ENCODE data around the gene MRPL53.
A peak's percentile ranks its signal among the peaks of the same experiment; 100 is the strongest.
"Not testable (repeated sequence)": the region's sequence is repeated elsewhere in the genome, so short reads cannot be mapped to it uniquely, and the experiment has no call there.

Gene MRPL53

GRCh38 chr2:74481431-74481830 lies 9.0 kb upstream of the MRPL53 start:
- no peaks in the 10 kb centered on the region for H3K9me3 ChIP-seq
- H3K4me1 ChIP-seq (ENCODE audit: control insufficient read depth in 1 of 2, insufficient read depth in 1 of 2, low read depth in 1 of 2, low read length in 1 of 2), result peaks cover 23 to 28% of the 10 kb centered on the region in 2 experiments
- H3K36me3 ChIP-seq, result peaks cover 21% of the 10 kb centered on the region
- H3K27me3 ChIP-seq, result no peaks in the 10 kb centered on the region
- TF ChIP-seq CTCF (IDR thresholded peaks at IDR 0.05), result no peak
- H3K27ac ChIP-seq, result no peak overlapping the region
- peak overlapping the region; percentile 95 to 100 for H3K4me3 ChIP-seq (ENCODE audit: low read depth in 1 of 2, low read length in 1 of 2)

DNA sequence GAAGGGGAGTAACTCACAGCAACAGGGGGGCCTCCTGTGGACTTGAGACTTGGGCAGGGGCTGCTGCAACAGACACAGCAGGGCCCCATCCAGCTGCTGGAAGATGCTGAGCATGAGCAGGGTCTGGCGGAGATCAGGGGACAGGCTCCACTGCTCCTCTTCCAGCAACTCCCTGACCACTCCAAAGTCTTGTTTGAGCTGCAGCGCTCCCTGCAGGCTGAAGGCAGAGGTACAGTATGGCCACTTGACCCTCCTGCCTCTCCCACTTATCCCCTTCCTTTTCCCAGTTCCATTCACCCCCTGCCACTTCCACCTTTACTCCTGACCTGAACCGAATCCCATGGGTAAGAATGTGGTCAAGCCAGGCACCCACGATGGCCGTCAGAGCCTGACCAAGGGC lies 2.4 kb upstream of the MRPL53 start:
- H3K27ac ChIP-seq, result no peak overlapping the region
- H3K9me3 ChIP-seq, result no peaks in the 10 kb centered on the region
- no peak overlapping the region for H3K4me3 ChIP-seq (ENCODE audit: low read depth in 1 of 2, low read length in 1 of 2)
- H3K4me1 ChIP-seq (ENCODE audit: control insufficient read depth in 1 of 2, insufficient read depth in 1 of 2, low read depth in 1 of 2, low read length in 1 of 2), result peaks cover 22 to 23% of the 10 kb centered on the region in 2 experiments
- H3K27me3 ChIP-seq, result no peaks in the 10 kb centered on the region
- TF ChIP-seq CTCF (IDR thresholded peaks at IDR 0.05), result no peak
- peaks cover 25% of the 10 kb centered on the region for H3K36me3 ChIP-seq

- Histone ChIP-seq H3K27ac (no peak overlapping the region), H3K36me3 (peaks cover 25% of the 10 kb centered on the region)
Observed at GRCh38 chr2:74474481-74474880, 2.0 kb upstream of the MRPL53 start.

GRCh38 chr2:74472945-74473258 lies 422 bp upstream of the MRPL53 start:
- Histone ChIP-seq H3K4me1 (ENCODE audit: control insufficient read depth in 1 of 2, insufficient read depth in 1 of 2, low read depth in 1 of 2, low read length in 1 of 2) (peaks cover 22 to 23% of the 10 kb centered on the region in 2 experiments), H3K9me3 (no peaks in the 10 kb centered on the region), H3K4me3 (ENCODE audit: low read depth in 1 of 2, low read length in 1 of 2) (peak overlapping the region; percentile 85 to 90), H3K27ac (peak overlapping the region; percentile 89), H3K27me3 (no peaks in the 10 kb centered on the region), H3K36me3 (peaks cover 25% of the 10 kb centered on the region)
- peak; percentile 2 for TF ChIP-seq CTCF (IDR thresholded peaks at IDR 0.05)

More at GRCh38 chr2:74474481-74474880, 2.0 kb upstream of the MRPL53 start:
- peaks cover 22 to 23% of the 10 kb centered on the region in 2 experiments for H3K4me1 ChIP-seq (ENCODE audit: control insufficient read depth in 1 of 2, insufficient read depth in 1 of 2, low read depth in 1 of 2, low read length in 1 of 2)
- no peaks in the 10 kb centered on the region for H3K9me3 ChIP-seq
- no peak overlapping the region for H3K4me3 ChIP-seq (ENCODE audit: low read depth in 1 of 2, low read length in 1 of 2)
- no peak for TF ChIP-seq CTCF (IDR thresholded peaks at IDR 0.05)
- H3K27me3 ChIP-seq, result no peaks in the 10 kb centered on the region

- Histone ChIP-seq H3K27me3 (no peaks in the 10 kb centered on the region), H3K27ac (peak overlapping the region; percentile 89), H3K4me1 (ENCODE audit: control insufficient read depth in 1 of 2, insufficient read depth in 1 of 2, low read depth in 1 of 2, low read length in 1 of 2) (peaks cover 22 to 23% of the 10 kb centered on the region in 2 experiments), H3K36me3 (peaks cover 22% of the 10 kb centered on the region), H3K9me3 (no peaks in the 10 kb centered on the region), H3K4me3 (ENCODE audit: low read depth in 1 of 2, low read length in 1 of 2) (peak overlapping the region; percentile 85 to 90)
- no peak for TF ChIP-seq CTCF (IDR thresholded peaks at IDR 0.05)
Observed at GRCh38 chr2:74471332-74472065, 981 bp downstream of the MRPL53 start.

DNA sequence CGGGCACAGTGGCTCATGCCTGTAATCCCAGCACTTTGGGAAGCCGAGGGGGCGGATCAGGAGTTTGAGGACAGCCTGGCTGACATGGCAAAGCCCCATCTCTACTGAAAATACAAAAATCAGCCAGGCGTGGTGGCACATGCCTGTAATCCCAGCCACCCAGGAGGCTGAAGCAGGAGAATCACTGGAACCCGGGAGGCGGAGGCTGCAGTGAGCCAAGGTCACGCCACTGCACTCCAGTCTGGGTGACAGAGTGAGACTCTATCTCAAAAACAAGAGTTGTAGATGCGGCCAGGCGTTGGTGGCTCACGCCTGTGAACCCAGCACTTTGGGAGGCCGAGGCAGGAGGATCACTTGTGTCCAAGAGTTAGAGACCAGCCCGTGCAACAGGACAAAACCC lies 1.7 kb downstream of the MRPL53 start:
- H3K27me3 ChIP-seq, result not testable (repeated sequence)

More for the DNA sequence above, 1.7 kb downstream of the MRPL53 start:
- not testable (repeated sequence) for H3K27ac ChIP-seq; H3K4me3 ChIP-seq (ENCODE audit: low read depth in 1 of 2, low read length in 1 of 2); H3K9me3 ChIP-seq
- Histone ChIP-seq H3K4me1 (ENCODE audit: control insufficient read depth in 1 of 2, insufficient read depth in 1 of 2, low read depth in 1 of 2, low read length in 1 of 2) (peaks cover 26 to 28% of the 10 kb centered on the region in 2 experiments), H3K36me3 (peaks cover 16% of the 10 kb centered on the region)

All from neutrophil (primary cell).